ENCODE data around the gene TGDS. TPM values are rescaled to one million over a fixed set of nuclear protein-coding genes. Genes with fewer than 3 reads are reported as not detected.
A peak's percentile ranks its signal among the peaks of the same experiment; 100 is the strongest.
"Not testable (repeated sequence)": the region's sequence is repeated elsewhere in the genome, so short reads cannot be mapped to it uniquely, and the experiment has no call there.

Gene TGDS
- total RNA-seq, 2 experiments from 2014 or later = 14.0 to 15.5 TPM

DNA sequence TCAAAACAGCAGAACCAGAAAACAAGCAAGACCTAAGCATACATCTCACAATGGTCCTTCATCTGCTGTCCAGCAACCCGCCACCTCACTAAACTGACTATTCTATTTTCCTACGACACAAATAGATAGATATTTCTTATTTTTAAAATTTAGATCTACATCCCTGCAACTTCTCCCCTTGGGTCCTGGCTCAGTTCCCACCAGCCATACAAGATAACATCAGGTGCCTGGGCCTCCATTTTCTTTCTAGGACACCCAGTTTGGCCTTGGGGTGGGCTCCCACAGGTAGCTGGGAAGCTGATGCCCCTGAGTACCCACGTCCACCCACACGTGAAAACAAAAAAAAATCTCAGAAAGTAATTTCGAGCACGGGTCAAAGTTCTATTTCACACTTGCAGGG, 47.6 kb downstream of the TGDS start:
- CTCF ChIA-PET = interaction anchor here (1.4 to 1.5 kb wide), 2 partner anchors 44 to 48 kb away, joined by 4 read pairs; partner anchors contain the start of gene TGDS
- peaks cover 3% of the 10 kb centered on the region for H3K36me3 Mint-ChIP-seq (ENCODE audit: low read depth)
- H3K4me1 Mint-ChIP-seq (ENCODE audit: low read depth) = peaks cover 5% of the 10 kb centered on the region
- intact Hi-C loops (cut with micrococcal nuclease) = loop anchor here (2.0 to 10.0 kb wide), 2 partner anchors 108 to 224 kb away; no protein-coding TSS in a partner anchor
- DNase-seq = no peak
- H3K4me3 Mint-ChIP-seq = peak overlapping the region; percentile 75
- H3K27me3 Mint-ChIP-seq (ENCODE audit: low read depth) = peaks cover 3% of the 10 kb centered on the region
- H3K27ac Mint-ChIP-seq = peak overlapping the region; percentile 88
- H3K9me3 Mint-ChIP-seq = no peaks in the 10 kb centered on the region

DNA sequence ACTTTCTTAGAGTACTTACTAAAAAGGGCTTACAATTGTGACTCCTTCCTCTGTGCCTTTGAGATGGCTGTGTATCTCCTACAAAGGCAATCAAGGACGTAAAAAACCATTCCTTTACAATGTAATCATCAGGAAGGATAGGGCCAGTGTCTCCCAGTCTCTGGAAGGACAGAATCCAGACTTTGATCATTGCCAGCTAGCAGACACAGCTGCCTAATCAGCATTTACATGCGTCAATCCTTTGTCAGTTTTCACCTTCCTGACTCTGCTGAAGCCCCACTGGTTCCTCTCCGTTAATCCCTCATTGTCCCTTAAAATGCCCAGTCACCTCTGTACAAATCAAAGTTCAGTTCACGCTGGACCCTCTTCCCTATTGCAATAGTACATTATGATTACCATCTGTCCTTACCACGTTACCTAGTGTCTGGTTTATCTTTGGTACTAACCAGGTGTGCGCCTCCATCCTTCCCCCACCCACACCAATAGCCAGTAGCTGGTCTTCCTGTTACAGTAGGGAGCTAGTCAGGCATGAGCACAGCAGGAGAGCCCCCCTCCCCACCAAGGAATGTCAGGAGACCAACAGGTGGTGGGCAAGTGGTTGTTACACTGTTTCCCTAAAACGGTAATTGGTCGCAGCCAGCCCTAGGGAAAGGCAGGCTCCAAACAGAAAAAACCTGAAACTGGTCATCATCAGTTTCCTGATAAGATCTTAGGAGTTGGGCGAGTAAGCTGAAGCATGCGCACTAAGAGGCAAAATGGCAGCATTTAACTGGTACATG, 49.7 kb downstream of the TGDS start:
- intact Hi-C loops (cut with micrococcal nuclease) = loop anchor here (10.0 kb wide), 1 partner anchor 221 kb away; no protein-coding TSS in a partner anchor
- no peaks in the 10 kb centered on the region for H3K9me3 Mint-ChIP-seq
- peaks cover 3% of the 10 kb centered on the region for H3K27me3 Mint-ChIP-seq (ENCODE audit: low read depth)
- CTCF ChIA-PET = no interaction called here
- no peak for DNase-seq
- no peak overlapping the region for H3K27ac Mint-ChIP-seq
- peaks cover 5% of the 10 kb centered on the region for H3K4me1 Mint-ChIP-seq (ENCODE audit: low read depth)
- no peak overlapping the region for H3K4me3 Mint-ChIP-seq
- peaks cover 3% of the 10 kb centered on the region for H3K36me3 Mint-ChIP-seq (ENCODE audit: low read depth)

DNA sequence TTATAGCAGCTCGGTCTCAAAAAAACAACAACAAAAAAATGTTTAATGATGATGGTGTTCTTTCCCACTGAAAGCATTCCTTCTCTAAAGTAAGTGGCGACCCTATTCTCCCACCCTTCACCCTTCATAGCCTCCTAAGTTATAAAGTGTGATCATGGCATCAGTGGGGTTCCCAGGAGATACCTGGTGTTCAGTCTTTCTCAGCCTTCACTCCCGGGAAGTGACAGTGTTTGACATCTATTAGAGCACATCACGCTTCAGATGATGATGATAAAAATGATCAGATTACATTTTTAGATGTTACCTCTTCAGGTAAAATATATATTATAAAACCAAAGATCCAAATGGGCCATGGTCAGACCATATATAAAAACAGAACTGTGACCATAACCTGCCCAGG, 51.0 kb downstream of the TGDS start:
- Mint-ChIP-seq H3K27ac (no peak overlapping the region), H3K9me3 (no peaks in the 10 kb centered on the region), H3K27me3 (ENCODE audit: low read depth) (peaks cover 3% of the 10 kb centered on the region), H3K36me3 (ENCODE audit: low read depth) (peaks cover 3% of the 10 kb centered on the region), H3K4me3 (no peak overlapping the region), H3K4me1 (ENCODE audit: low read depth) (peaks cover 5% of the 10 kb centered on the region)
- CTCF ChIA-PET = interaction anchor here (0.6 to 1.2 kb wide), 2 partner anchors 109 to 173 kb away, joined by 3 read pairs; no protein-coding TSS in a partner anchor
- intact Hi-C loops (cut with micrococcal nuclease) = loop anchor here (10.0 kb wide), 1 partner anchor 220 kb away; no protein-coding TSS in a partner anchor
- no peak for DNase-seq

DNA sequence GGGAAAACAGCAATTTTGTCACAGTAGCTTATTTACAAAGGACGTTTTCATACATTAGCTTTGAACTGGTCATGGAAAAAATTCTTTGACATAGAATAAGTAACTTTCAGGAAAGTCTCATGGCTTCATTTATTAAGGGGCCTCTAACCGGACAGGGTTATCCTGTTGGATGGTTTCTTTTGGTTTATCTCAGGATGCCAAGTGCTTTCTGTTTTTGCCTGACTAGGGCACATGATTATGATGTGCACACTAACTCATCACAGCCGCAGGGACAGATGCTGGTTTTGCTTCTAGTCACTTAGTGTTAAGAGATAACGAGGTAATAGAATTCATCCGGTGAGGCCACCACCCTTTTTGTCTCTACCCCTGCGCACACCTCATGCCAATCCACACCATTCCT, 53.0 kb downstream of the TGDS start:
- no peak for DNase-seq
- peaks cover under 1% of the 10 kb centered on the region for H3K4me1 Mint-ChIP-seq (ENCODE audit: low read depth)
- H3K27me3 Mint-ChIP-seq (ENCODE audit: low read depth) = no peaks in the 10 kb centered on the region
- intact Hi-C loops (cut with micrococcal nuclease) = loop anchor here (10.0 kb wide), 1 partner anchor 218 kb away; no protein-coding TSS in a partner anchor
- CTCF ChIA-PET = interaction anchor here (1.3 kb wide), 1 partner anchor 10 kb away, joined by 3 read pairs; no protein-coding TSS in a partner anchor
- no peak overlapping the region for H3K27ac Mint-ChIP-seq
- H3K9me3 Mint-ChIP-seq = no peaks in the 10 kb centered on the region
- H3K36me3 Mint-ChIP-seq (ENCODE audit: low read depth) = no peaks in the 10 kb centered on the region
- H3K4me3 Mint-ChIP-seq = no peak overlapping the region

DNA sequence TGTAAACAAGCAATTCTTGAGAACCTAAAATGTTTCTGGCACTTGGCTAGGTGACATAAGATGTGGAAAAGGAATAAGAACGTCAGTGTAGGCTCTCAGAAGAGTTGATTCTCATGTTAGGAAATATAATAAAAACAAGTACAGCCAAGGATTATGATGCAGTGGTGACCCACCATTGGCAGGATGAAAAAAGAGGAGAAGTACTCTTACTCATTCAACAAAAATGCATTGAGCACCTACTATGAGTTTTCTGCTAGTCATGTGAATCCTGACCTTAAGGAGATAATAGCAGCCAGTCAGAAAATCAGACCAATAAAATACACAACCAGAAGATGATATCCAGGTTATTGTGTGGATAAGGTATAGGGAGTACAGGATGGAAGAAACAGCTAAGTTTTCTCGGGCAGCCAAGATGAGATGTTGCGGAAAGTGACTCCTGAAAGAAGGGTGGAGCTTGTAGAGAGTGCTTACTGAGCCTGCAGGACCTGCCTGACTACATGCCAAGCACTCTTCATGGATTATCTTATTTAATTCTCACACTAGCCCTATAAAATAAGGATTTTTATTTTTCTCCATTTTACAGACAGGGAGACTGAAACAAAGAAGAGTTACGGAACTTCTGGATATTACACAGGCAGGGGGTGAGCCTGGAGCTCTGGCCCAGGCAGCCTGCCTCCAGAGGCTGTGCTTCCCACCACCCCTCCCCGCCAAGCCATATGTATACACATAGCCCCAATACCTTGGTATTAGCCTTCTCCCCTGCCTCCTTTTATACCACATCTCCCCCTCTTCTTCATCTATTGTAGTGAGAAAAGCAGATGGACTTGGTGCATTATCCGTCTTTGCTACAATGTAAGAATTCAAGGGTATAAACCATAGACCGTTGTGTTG, 58.0 kb downstream of the TGDS start:
- CTCF ChIA-PET = no interaction called here
- Mint-ChIP-seq H3K4me3 (no peak overlapping the region), H3K4me1 (ENCODE audit: low read depth) (peaks cover 11% of the 10 kb centered on the region), H3K27me3 (ENCODE audit: low read depth) (no peaks in the 10 kb centered on the region), H3K36me3 (ENCODE audit: low read depth) (no peaks in the 10 kb centered on the region), H3K9me3 (no peaks in the 10 kb centered on the region), H3K27ac (no peak overlapping the region)
- intact Hi-C loops (cut with micrococcal nuclease) = no loop called here
- no peak for DNase-seq

DNA sequence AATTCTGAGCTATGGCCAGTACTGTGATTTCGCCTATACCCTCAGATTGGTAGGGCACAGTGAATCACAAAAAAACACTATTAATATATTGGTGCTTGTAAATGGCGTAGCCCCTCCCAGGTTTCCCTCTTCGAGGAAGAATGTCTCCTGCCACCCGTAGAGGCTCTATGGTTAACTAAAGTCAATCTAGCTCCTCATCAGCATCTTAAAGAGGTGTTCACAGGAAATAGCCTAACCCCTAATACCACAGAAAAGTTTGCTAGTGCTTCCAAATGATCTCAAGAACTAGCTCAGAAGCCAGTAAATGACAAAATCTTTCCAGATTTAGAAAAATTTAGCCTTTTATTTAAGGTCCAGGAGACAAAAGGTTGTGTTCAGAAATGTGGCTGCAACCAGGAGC, 60.2 kb downstream of the TGDS start:
- Mint-ChIP-seq H3K9me3 (peaks cover 11% of the 10 kb centered on the region), H3K27ac (no peak overlapping the region), H3K27me3 (ENCODE audit: low read depth) (no peaks in the 10 kb centered on the region), H3K4me3 (no peak overlapping the region), H3K4me1 (ENCODE audit: low read depth) (peaks cover 11% of the 10 kb centered on the region), H3K36me3 (ENCODE audit: low read depth) (no peaks in the 10 kb centered on the region)
- CTCF ChIA-PET = interaction anchor here (1.7 kb wide), 1 partner anchor 14 kb away, joined by 4 read pairs; no protein-coding TSS in a partner anchor
- intact Hi-C loops (cut with micrococcal nuclease) = no loop called here
- no peak for DNase-seq

DNA sequence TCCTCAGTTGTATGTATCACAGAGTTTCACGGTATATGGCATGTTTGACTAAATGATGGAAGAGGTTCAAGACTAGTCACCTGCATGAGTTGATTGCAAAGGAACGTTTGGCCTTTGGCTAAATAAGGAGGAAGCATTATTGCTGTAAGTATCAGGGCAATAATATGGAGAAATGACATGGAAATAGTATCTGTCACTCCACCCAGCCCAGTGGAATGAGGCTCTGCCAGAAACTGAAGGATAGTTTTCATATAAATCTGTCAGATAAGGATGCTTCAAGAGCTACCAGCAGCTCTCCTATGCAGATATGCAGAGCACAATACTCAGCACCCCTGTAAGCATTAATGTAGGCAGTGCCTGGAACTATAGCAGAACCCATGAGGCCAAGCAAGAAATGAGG, 60.7 kb downstream of the TGDS start:
- CTCF ChIA-PET = interaction anchor here (1.7 kb wide), 1 partner anchor 14 kb away, joined by 4 read pairs; no protein-coding TSS in a partner anchor
- H3K9me3 Mint-ChIP-seq = peaks cover 14% of the 10 kb centered on the region

DNA sequence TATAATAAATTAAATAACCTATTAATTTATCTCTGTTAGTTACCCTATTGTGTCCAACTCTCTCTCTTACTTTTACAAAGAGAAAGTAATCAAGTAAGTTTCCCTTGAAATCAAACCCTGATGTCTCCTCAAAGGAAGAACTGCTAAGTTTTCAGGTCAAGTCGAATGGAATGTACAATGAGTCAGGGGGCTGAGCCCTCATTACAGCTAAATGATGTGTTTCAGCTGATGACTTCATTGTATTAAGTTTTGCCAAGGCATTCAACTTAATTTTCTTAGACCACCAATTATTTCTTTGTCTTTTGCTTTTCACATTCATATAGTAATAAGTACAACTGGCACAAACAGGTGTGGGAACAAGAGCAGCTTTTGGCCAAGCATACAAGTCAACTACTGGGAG, 61.8 kb downstream of the TGDS start:
- CTCF ChIA-PET = interaction anchor here (0.8 to 1.7 kb wide), 3 partner anchors 16 to 131 kb away, joined by 3 to 4 read pairs (median 4); no protein-coding TSS in a partner anchor
- no peaks in the 10 kb centered on the region for H3K27me3 Mint-ChIP-seq (ENCODE audit: low read depth)
- no peak for DNase-seq
- peaks cover 14% of the 10 kb centered on the region for H3K9me3 Mint-ChIP-seq
- intact Hi-C loops (cut with micrococcal nuclease) = no loop called here
- H3K36me3 Mint-ChIP-seq (ENCODE audit: low read depth) = no peaks in the 10 kb centered on the region
- peaks cover 11% of the 10 kb centered on the region for H3K4me1 Mint-ChIP-seq (ENCODE audit: low read depth)
- H3K4me3 Mint-ChIP-seq = no peak overlapping the region
- H3K27ac Mint-ChIP-seq = no peak overlapping the region

More for the DNA sequence above, 60.7 kb downstream of the TGDS start:
- H3K27me3 Mint-ChIP-seq (ENCODE audit: low read depth) = no peaks in the 10 kb centered on the region
- H3K4me1 Mint-ChIP-seq (ENCODE audit: low read depth) = peaks cover 11% of the 10 kb centered on the region
- intact Hi-C loops (cut with micrococcal nuclease) = no loop called here
- no peak overlapping the region for H3K27ac Mint-ChIP-seq
- H3K4me3 Mint-ChIP-seq = no peak overlapping the region
- no peak for DNase-seq
- H3K36me3 Mint-ChIP-seq (ENCODE audit: low read depth) = no peaks in the 10 kb centered on the region

DNA sequence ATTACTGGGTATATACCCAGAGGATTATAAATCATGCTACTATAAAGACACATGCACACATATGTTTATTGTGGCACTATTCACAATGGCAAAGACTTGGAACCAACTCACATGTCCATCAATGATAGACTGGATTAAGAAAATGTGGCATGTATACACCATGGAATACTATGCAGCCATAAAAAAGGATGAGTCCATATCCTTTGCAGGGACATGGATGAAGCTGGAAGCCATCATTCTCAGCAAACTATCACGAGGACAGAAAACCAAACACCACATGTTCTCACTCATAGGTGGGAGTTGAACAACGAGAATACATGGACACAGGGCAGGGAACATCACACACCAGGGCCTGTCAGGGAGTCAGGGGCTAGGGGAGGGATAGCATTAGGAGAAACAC, 63.7 kb downstream of the TGDS start:
- H3K27ac Mint-ChIP-seq; intact Hi-C loops (cut with micrococcal nuclease); CTCF ChIA-PET: not testable (repeated sequence)

DNA sequence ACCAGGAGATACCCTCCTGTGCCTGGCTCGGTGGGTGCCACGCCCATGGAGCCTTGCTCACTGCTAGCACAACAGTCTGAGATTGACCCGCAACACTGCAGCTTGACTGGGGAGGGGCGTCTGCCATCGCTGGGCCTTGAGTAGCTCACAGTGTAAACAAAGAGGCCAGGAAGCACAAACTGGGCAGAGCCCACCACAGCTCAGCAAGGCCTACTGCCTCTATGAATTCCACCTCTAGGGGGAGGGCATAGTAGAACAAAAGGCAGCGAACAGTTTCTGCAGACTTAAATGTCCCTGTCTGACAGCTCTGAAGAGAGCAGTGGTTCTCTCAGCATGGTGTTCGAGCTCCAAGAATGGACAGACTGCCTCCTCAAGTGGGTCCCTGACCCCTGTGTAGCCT, 69.0 kb downstream of the TGDS start:
- H3K36me3 Mint-ChIP-seq (ENCODE audit: low read depth); CTCF ChIA-PET; DNase-seq; H3K4me1 Mint-ChIP-seq (ENCODE audit: low read depth); H3K27me3 Mint-ChIP-seq (ENCODE audit: low read depth); H3K27ac Mint-ChIP-seq; H3K4me3 Mint-ChIP-seq; intact Hi-C loops (cut with micrococcal nuclease): not testable (repeated sequence)
- H3K9me3 Mint-ChIP-seq = peaks cover 10% of the 10 kb centered on the region

More for the DNA sequence above, 63.7 kb downstream of the TGDS start:
- Mint-ChIP-seq H3K4me1 (ENCODE audit: low read depth) (peaks cover 11% of the 10 kb centered on the region), H3K9me3 (peaks cover 14% of the 10 kb centered on the region)
- not testable (repeated sequence) for H3K4me3 Mint-ChIP-seq; DNase-seq; H3K36me3 Mint-ChIP-seq (ENCODE audit: low read depth); H3K27me3 Mint-ChIP-seq (ENCODE audit: low read depth)

DNA sequence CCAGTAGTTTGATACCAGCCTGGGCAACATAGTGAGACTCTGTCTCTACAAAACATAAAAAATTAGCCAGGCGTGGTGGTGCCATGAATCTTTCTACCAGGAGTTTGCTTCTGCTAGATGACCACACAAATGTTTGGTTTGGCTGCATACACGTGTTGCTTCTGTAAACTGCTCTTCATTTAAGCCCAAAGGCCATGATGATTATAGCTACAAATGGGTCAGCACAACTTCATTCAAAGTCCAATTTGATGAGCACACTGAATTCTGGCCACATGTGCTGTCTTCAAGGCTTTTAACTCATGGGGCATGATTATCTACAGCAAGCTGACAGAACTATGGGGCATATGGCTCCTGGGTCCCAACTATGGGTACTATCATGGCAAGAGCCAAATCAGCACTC, 70.2 kb downstream of the TGDS start:
- DNase-seq = no peak
- Mint-ChIP-seq H3K36me3 (ENCODE audit: low read depth) (no peaks in the 10 kb centered on the region), H3K4me3 (no peak overlapping the region), H3K27me3 (ENCODE audit: low read depth) (no peaks in the 10 kb centered on the region), H3K9me3 (peaks cover 3% of the 10 kb centered on the region), H3K27ac (no peak overlapping the region), H3K4me1 (ENCODE audit: low read depth) (no peaks in the 10 kb centered on the region)
- CTCF ChIA-PET = no interaction called here
- intact Hi-C loops (cut with micrococcal nuclease) = no loop called here

DNA sequence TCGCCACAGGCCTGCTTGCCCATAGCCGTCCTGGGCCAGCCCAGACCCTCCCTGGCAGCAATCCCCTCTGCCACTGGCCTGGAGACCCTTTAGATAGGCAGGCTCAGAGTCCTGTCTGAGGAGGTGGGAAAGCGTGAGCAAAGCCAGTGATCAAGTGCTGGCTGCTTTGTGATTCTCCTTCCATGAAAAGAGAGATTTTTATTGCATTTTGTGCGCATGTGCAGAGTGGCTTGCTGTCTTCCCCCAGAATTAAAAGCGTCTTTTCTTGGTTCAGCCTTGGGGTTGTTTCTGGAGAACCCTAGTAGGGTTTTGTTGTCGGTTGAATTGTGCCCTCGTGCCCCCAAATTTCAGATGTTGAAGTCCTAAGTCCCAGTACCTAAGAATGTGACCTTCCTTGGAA, 71.5 kb downstream of the TGDS start:
- H3K4me3 Mint-ChIP-seq = no peak overlapping the region
- no peaks in the 10 kb centered on the region for H3K36me3 Mint-ChIP-seq (ENCODE audit: low read depth)
- H3K4me1 Mint-ChIP-seq (ENCODE audit: low read depth) = no peaks in the 10 kb centered on the region
- intact Hi-C loops (cut with micrococcal nuclease) = no loop called here
- no peaks in the 10 kb centered on the region for H3K9me3 Mint-ChIP-seq
- CTCF ChIA-PET = interaction anchor here (0.7 kb wide), 1 partner anchor 55 kb away, joined by 3 read pairs; no protein-coding TSS in a partner anchor
- no peak for DNase-seq
- H3K27me3 Mint-ChIP-seq (ENCODE audit: low read depth) = no peaks in the 10 kb centered on the region
- no peak overlapping the region for H3K27ac Mint-ChIP-seq
